Measurements from ENCODE around the gene PRKCB.

The PRKCB gene

GRCh38 chr16:23945243-23945642 lies 109.5 kb downstream of the PRKCB start:
- no peak for DNase-seq

GRCh38 chr16:23947838-23948237 lies 112.1 kb downstream of the PRKCB start:
- no peak for DNase-seq

GRCh38 chr16:23948949-23949411 lies 113.2 kb downstream of the PRKCB start:
- DNase-seq = peak; percentile 56

GRCh38 chr16:23949630-23950290 lies 114.0 kb downstream of the PRKCB start:
- peak; percentile 69 for DNase-seq

- DNase-seq = no peak
These were observed 114.6 kb downstream of the PRKCB start for GRCh38 chr16:23950291-23950894.

- peak; percentile 67 for DNase-seq
These were observed 115.1 kb downstream of the PRKCB start for GRCh38 chr16:23950898-23951297.

- DNase-seq = no peak
These were observed 116.6 kb downstream of the PRKCB start for GRCh38 chr16:23952128-23952970.

GRCh38 chr16:23952971-23953300 lies 117.2 kb downstream of the PRKCB start:
- DNase-seq = no peak

GRCh38 chr16:23953476-23953875 lies 117.7 kb downstream of the PRKCB start:
- DNase-seq = no peak

GRCh38 chr16:23955088-23955487 lies 119.3 kb downstream of the PRKCB start:
- no peak for DNase-seq

- no peak for DNase-seq
These were observed 121.5 kb downstream of the PRKCB start for GRCh38 chr16:23957287-23957686.

GRCh38 chr16:23959072-23959751 lies 123.4 kb downstream of the PRKCB start:
- no peak for DNase-seq

- no peak for DNase-seq
These were observed 123.9 kb downstream of the PRKCB start for GRCh38 chr16:23959752-23960072.

- no peak for DNase-seq
These were observed 124.5 kb downstream of the PRKCB start for GRCh38 chr16:23960081-23960885.

GRCh38 chr16:23962001-23962400 lies 126.2 kb downstream of the PRKCB start:
- DNase-seq = peak; percentile 69

- no peak for DNase-seq
These were observed 128.4 kb downstream of the PRKCB start for GRCh38 chr16:23964136-23964535.

GRCh38 chr16:23965137-23965733 lies 129.5 kb downstream of the PRKCB start:
- DNase-seq = no peak

GRCh38 chr16:23966597-23967394 lies 131.0 kb downstream of the PRKCB start:
- DNase-seq = no peak

GRCh38 chr16:23967775-23968174 lies 132.0 kb downstream of the PRKCB start:
- DNase-seq = no peak

GRCh38 chr16:23968176-23968575 lies 132.4 kb downstream of the PRKCB start:
- DNase-seq = no peak
